Erythroblast (primary cell): ENCODE data around the gene C10orf62.

Experiments
- GATA1 ChIP-seq: IDR thresholded peaks from 2 replicates; pipeline ENCODE4 v1.6.1; 2011; ENCODE audit warnings: low read depth, mild to moderate bottlenecking, control low read depth, low read length, moderate library complexity
- POLR2A ChIP-seq: IDR thresholded peaks from 2 replicates; pipeline ENCODE4 v1.6.1; 2011; ENCODE audit warnings: mild to moderate bottlenecking, low read length

DNA sequence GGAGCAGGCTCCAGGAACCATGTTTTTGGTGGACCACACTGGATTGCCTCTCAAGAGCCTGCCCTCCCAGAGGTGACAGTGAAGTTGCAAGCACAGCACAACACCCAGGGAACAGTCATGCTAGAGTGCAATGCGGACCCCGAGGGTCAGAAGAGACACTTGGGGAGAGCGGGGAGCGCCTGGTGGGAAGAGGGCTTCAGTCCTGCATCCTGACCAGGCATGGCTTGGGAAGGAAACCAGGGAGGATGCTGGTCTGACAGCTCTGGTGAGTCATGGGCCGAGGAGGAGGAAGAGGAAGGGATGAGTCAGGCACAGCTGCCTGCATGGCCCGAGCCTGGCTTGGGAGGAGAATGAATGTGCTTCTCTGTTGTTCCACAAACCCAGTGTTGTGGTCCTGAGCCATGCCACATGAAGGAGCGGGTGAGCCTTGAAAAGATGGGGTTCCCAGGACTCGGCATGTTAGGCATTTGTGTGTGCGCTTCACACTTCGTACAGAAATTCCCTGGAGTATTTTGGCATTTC lies 46.4 kb upstream of the C10orf62 start:
- no peak for TF ChIP-seq POLR2A
- TF ChIP-seq GATA1 = no peak
